Fibroblast of mammary gland (primary cell): ENCODE results near the gene ILDR2.

ENCODE experiments used
- DNase-seq: peaks from one replicate; pipeline ENCODE4 v3.0.0-alpha.2; 2010; ENCODE audit warnings: low read depth
- H3K4me3 ChIP-seq: 2 replicates; pipeline ENCODE4 v1.5.1; 2011; ENCODE audit warnings: low read depth, mild to moderate bottlenecking, low read length, moderate library complexity; ENCODE audit not compliant: control insufficient read depth
- CTCF ChIP-seq: conservative IDR thresholded peaks from 2 replicates; pipeline ENCODE4 v1.5.1; 2011; ENCODE audit warnings: low read depth, low read length, inconsistent platforms; ENCODE audit not compliant: control insufficient read depth, insufficient read depth

The ILDR2 gene

GRCh38 chr1:166981589-166981988 lies 6.2 kb upstream of the ILDR2 start:
- H3K4me3 ChIP-seq = no peak overlapping the region
- TF ChIP-seq CTCF = no peak
- no peak for DNase-seq

- no peak overlapping the region for H3K4me3 ChIP-seq
- no peak for TF ChIP-seq CTCF
- no peak for DNase-seq
Measured at GRCh38 chr1:166980818-166981217, 5.5 kb upstream of the ILDR2 start.

- TF ChIP-seq CTCF = no peak
- H3K4me3 ChIP-seq = no peak overlapping the region
- no peak for DNase-seq
Measured at GRCh38 chr1:166980383-166980782, 5.0 kb upstream of the ILDR2 start.

GRCh38 chr1:166978821-166979220 lies 3.5 kb upstream of the ILDR2 start:
- no peak overlapping the region for H3K4me3 ChIP-seq
- TF ChIP-seq CTCF = no peak
- DNase-seq = no peak

- DNase-seq = no peak
- no peak overlapping the region for H3K4me3 ChIP-seq
- no peak for TF ChIP-seq CTCF
Measured at GRCh38 chr1:166977951-166978350, 2.6 kb upstream of the ILDR2 start.

- DNase-seq = no peak
- peak overlapping the region; percentile 36 for H3K4me3 ChIP-seq
- TF ChIP-seq CTCF = no peak
Measured at GRCh38 chr1:166974647-166975345, 544 bp downstream of the ILDR2 start.

GRCh38 chr1:166972826-166973225 lies 2.5 kb downstream of the ILDR2 start:
- no peak overlapping the region for H3K4me3 ChIP-seq
- TF ChIP-seq CTCF = no peak

More at GRCh38 chr1:166972826-166973225, 2.5 kb downstream of the ILDR2 start:
- no peak for DNase-seq
